ENCODE measurements around the gene MARCHF4. TPM values are rescaled to one million over a fixed set of nuclear protein-coding genes. Genes with fewer than 3 reads are reported as not detected.
A peak's percentile ranks its signal among the peaks of the same experiment; 100 is the strongest.

The MARCHF4 gene, protein sequence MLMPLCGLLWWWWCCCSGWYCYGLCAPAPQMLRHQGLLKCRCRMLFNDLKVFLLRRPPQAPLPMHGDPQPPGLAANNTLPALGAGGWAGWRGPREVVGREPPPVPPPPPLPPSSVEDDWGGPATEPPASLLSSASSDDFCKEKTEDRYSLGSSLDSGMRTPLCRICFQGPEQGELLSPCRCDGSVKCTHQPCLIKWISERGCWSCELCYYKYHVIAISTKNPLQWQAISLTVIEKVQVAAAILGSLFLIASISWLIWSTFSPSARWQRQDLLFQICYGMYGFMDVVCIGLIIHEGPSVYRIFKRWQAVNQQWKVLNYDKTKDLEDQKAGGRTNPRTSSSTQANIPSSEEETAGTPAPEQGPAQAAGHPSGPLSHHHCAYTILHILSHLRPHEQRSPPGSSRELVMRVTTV
- under 1 TPM in 1 of 4 donors, not detected in 3; 0.15 TPM for total RNA-seq

- H3K9me3 ChIP-seq: no peaks in the 10 kb centered on the region
- no peak for TF ChIP-seq CTCF (IDR thresholded peaks at IDR 0.05)
- TF ChIP-seq POLR2A (IDR thresholded peaks at IDR 0.05): no peak
- H3K27me3 ChIP-seq: no peaks in the 10 kb centered on the region
- H3K36me3 ChIP-seq: no peaks in the 10 kb centered on the region
- peaks cover 14 to 16% of the 10 kb centered on the region in 2 donors for H3K4me1 ChIP-seq
- peak; percentile 68 to 76 for DNase-seq
- 1 to 5% methylated on average over 42 to 50 of the region's 60 CpGs for WGBS, 2 donors
- intact Hi-C loops (cut with DNase I): no loop called here
- no peak within 1 kb of the TSS for H3K27ac ChIP-seq
- H3K4me3 ChIP-seq (replicated peaks in 1 of 3): peak within 1 kb of the TSS in 1 of 3 donors; percentile 14
These were observed at the start of gene MARCHF4 for GRCh38 chr2:216371721-216372702. MARCHF4 (minus strand) TSS chr2:216372483; CDS start chr2:216370260, 2,223 bp downstream.

GRCh38 chr2:216420367-216421101 is 48.3 kb upstream of the MARCHF4 start:
- Histone ChIP-seq H3K9me3 (no peaks in the 10 kb centered on the region), H3K36me3 (peaks cover 47 to 54% of the 10 kb centered on the region in 2 donors), H3K4me3 (replicated peaks in 1 of 3) (no peak overlapping the region), H3K4me1 (peaks cover 0 to 9% of the 10 kb centered on the region in 2 donors), H3K27ac (no peak overlapping the region), H3K27me3 (no peaks in the 10 kb centered on the region)
- DNase-seq: no peak
- intact Hi-C loops (cut with DNase I): no loop called here
- WGBS, 2 donors: 93 to 94% methylated on average over 9 of the region's 9 CpGs
- TF ChIP-seq POLR2A (IDR thresholded peaks at IDR 0.05): no peak
- TF ChIP-seq CTCF (IDR thresholded peaks at IDR 0.05): no peak

DNA sequence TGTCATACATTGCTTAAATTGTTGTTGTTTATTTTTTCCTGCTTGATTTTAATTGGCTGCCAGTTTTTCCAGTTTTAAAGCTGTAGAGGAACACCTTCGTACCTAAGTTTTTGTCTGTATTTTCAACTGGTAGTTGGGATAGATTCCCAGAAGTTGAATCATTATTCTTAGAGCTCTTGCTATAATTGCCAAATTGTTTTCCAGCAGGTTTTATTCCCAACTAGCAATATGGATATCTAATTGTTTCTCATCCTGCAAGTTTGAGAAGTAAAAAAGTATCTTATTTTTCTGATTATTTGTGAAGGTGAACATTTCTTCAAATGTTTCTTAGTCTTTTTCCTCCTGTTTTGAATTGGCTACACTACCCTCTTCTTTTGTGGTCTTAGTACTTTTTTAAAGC is 46.7 kb upstream of the MARCHF4 start:
- TF ChIP-seq CTCF (IDR thresholded peaks at IDR 0.05) (no peak), POLR2A (IDR thresholded peaks at IDR 0.05) (no peak)
- Histone ChIP-seq H3K27me3 (no peaks in the 10 kb centered on the region), H3K9me3 (no peaks in the 10 kb centered on the region), H3K27ac (no peak overlapping the region), H3K4me1 (peaks cover 0 to 9% of the 10 kb centered on the region in 2 donors), H3K36me3 (peaks cover 32 to 40% of the 10 kb centered on the region in 2 donors), H3K4me3 (replicated peaks in 1 of 3) (no peak overlapping the region)
- WGBS, 2 donors: 74 to 90% methylated on average over 1 of the region's 1 CpG
- intact Hi-C loops (cut with DNase I): loop anchor here (10.0 kb wide), 1 partner anchor 76 kb away; the partner anchor contains the start of gene RPL37A
- no peak for DNase-seq

DNA sequence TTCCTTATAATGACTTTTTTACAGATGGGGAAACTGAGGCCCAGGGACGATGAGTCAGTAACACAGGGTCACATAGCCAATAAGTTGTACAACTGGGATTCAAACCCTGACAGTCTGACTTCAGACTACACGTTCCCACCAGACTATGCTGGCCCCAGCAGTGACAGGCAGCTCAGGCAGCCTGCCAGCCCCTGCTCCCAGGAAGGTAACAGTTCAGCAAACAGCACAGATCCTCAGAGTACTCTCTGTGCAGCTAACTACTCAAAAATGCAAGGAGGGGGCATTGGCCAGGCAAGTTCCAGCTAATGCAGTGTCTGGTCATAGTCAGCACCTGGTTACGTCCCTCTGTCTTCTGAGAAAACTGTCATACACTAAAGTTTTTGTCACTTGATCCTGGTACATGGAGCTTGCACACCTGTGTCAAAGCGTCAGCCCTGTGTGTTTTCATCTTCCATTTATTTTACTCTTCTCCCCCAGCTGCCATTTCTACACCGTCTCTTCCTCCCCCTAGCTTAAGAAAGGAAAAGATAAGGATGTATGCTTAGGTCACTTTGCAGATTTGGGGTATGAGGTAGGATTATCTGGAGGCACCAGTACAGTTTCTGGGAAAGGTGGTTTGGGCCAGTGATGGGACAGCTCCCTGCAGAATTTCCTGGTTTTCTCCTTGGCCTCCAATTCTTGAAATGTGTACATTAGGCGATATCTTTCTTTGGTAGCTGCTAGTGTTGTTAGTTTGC is 44.5 kb upstream of the MARCHF4 start:
- intact Hi-C loops (cut with DNase I): loop anchor here (10.0 kb wide), 1 partner anchor 78 kb away; the partner anchor contains the start of gene RPL37A
- Histone ChIP-seq H3K27me3 (no peaks in the 10 kb centered on the region), H3K4me1 (peaks cover 0 to 13% of the 10 kb centered on the region in 2 donors), H3K27ac (no peak overlapping the region), H3K4me3 (replicated peaks in 1 of 3) (no peak overlapping the region), H3K9me3 (no peaks in the 10 kb centered on the region), H3K36me3 (peaks cover 12 to 21% of the 10 kb centered on the region in 2 donors)
- TF ChIP-seq CTCF (IDR thresholded peaks at IDR 0.05) (no peak), POLR2A (IDR thresholded peaks at IDR 0.05) (no peak)
- WGBS, 2 donors: 76 to 82% methylated on average over 6 of the region's 6 CpGs
- DNase-seq: peak; percentile 81 to 86

Data from thyroid gland (tissue), 4 donors.